Fibroblast of mammary gland (primary cell): ENCODE results near the gene MAP2K6.

Source experiments
- DNase-seq: peaks from one replicate; pipeline ENCODE4 v3.0.0-alpha.2; 2010; ENCODE audit warnings: low read depth
- H3K4me3 ChIP-seq: 2 replicates; pipeline ENCODE4 v1.5.1; 2011; ENCODE audit warnings: low read depth, mild to moderate bottlenecking, low read length, moderate library complexity; ENCODE audit not compliant: control insufficient read depth
- CTCF ChIP-seq: conservative IDR thresholded peaks from 2 replicates; pipeline ENCODE4 v1.5.1; 2011; ENCODE audit warnings: low read depth, low read length, inconsistent platforms; ENCODE audit not compliant: control insufficient read depth, insufficient read depth

MAP2K6 gene

DNA sequence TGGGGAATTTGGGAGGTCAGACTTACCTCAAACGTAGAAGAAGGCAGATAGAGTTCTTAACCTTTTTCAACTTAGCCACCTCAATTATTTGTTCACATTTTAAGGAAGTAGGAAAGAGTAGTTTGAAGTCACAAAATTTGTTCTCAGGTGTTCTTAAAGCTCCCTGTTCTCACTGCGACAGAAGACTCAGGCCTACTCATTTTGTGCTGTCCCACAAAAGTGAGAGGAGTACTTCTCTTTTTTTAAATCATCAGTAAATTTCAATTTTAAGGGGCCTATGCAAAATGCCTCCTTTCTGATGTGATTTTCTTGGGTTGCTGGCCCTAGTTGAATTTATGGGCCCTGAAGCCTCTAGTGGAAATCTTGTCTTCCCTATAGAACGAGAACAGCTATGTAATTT is 133.4 kb downstream of the MAP2K6 start:
- no peak for TF ChIP-seq CTCF
- H3K4me3 ChIP-seq = no peak overlapping the region
- no peak for DNase-seq

DNA sequence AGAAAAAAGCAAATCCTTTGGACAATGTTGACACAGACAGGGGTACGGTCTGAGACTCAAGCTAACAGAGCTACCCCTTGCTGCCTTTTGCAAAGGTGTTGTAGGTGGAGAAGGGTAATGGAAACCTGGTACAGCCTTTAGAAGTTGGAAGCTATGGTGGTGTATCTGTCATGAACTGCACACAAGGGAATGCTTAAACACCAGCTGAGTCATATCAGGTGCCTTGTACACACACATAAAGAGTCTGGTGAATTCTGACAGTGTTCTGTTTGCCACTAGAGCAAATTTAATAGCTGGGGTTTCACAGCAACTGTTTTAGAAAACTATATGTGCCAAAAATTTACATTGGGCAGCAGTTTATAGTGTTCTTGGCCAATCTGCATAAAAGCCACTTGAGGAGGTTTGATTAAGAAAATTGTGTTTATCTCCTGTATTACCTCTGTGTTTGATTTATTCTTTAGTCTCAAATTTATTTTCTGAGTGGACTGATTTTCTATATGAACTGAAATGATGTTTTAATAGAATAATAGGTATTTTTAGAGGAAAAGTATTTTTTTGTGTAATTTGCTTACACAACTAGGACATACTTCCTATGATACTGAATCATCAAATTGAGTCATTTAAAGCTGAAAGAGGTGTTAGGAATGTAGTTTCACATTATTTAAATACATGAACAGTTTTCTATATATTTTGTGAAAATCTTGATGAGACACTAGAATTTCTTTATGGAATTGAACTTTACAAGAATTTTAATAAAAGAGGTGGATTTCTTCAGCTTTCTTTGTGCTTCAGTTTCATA is 136.9 kb downstream of the MAP2K6 start:
- DNase-seq = peak; percentile 34
- H3K4me3 ChIP-seq = no peak overlapping the region
- TF ChIP-seq CTCF = no peak

DNA sequence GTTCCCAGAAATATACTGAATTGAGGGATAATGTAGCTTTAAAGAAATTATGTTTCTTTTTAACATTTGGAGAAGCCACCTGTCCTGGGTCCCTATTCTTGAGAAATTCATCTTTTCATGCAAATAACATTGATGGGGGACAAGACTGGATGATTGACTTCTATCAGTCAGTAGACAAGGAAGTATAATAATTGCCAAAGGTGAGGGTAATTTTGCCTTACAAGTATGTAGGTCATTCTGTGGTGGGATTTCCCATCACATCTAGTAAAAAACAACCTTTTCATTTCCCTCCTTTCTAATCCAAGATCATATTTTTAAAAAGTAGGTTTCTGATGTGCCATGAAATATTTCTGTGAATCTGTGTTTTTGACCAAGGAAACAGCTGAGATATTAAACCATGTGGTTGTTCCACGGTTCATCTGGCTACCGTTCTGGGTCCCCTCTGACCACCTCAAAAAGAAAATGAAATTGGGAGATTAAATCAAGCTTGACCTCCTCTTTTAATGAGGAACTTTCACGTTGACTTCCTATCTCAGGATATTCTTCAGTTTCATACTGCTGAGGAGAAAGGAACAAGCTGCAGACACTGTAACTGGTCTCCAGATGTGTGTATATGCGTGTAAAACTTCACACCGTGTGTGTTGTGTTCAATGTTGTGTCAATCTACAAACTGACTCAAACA is 138.6 kb downstream of the MAP2K6 start:
- DNase-seq = no peak
- TF ChIP-seq CTCF = no peak
- H3K4me3 ChIP-seq = no peak overlapping the region

- no peak for TF ChIP-seq CTCF
Observed at GRCh38 chr17:69555056-69555455, 140.6 kb downstream of the MAP2K6 start.

DNA sequence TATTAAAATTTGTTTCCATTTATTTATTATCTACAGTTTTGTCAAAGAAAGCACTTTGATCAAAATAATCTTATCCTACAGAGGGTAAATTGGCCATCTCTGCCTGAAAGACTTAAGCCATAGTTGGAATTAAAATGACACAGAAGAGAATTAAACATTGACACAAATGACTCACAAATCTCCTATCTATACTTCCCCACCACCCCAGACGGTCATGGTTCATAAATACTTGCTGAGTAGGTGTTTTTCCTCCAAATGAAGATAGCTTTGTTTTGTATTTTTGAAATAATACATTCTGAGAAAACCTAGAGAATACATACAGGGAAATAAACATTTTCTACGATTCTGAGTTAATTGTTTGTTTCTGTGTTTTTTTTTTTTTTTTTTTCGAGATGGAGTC is 142.8 kb downstream of the MAP2K6 start:
- TF ChIP-seq CTCF = no peak
- no peak for DNase-seq
- H3K4me3 ChIP-seq = no peak overlapping the region

More at GRCh38 chr17:69555056-69555455, 140.6 kb downstream of the MAP2K6 start:
- no peak overlapping the region for H3K4me3 ChIP-seq
- no peak for DNase-seq

DNA sequence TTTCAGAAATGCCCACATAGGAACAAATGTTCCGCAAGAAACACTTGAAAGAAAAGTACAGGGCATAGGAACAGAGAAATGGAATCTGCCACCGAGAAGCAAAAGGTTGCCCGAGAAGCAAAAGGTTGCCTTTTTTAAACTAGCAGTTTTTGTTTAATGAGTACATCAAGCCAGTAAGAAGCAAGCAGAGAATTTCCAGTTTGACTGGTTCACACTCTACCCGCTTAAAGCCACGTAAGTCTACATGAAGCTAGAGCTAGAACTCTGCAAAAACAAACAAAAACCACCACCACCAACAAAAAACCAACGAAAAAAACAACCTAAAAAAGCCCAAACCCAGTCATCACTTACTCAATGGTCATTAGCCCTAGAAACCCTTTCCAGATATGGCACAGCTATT is 144.3 kb downstream of the MAP2K6 start:
- no peak for DNase-seq
- no peak for TF ChIP-seq CTCF
- no peak overlapping the region for H3K4me3 ChIP-seq
